Transverse colon (tissue), 4 donors: ENCODE measurements around the gene C19orf53.

Experiments
- CTCF ChIP-seq, 5 experiments: fragments of 200-600 bp in 3 of 5; fragments of 450-650 bp in 2 of 5; sonication (generic) in 3 of 5; IDR thresholded peaks; 1 replicate in 2 of 5; 2 replicates in 3 of 5; pipeline ENCODE4 v1.5.1; 2016 to 2017; ENCODE audit warnings: antibody characterized with exemption in 5 of 5, inconsistent platforms in 3 of 5, mild to moderate bottlenecking in 2 of 5, moderate library complexity in 1 of 5
- EP300 ChIP-seq: sonication (generic); formaldehyde crosslinking; IDR thresholded peaks from one replicate; pipeline ENCODE4 v1.6.1; 2017; ENCODE audit warnings: antibody characterized with exemption, low read depth
- POLR2A ChIP-seq: fragments of 450-650 bp; IDR thresholded peaks from one replicate; pipeline ENCODE4 v1.6.1; 2016; ENCODE audit warnings: antibody characterized with exemption, mild to moderate bottlenecking, moderate library complexity
- POLR2AphosphoS5 ChIP-seq, 3 donors: sonication (generic); formaldehyde crosslinking; IDR thresholded peaks; one replicate each; pipeline ENCODE4 v1.6.1; 2016; ENCODE audit warnings: antibody characterized with exemption in 3 of 3

- TF ChIP-seq CTCF (IDR thresholded peaks at IDR 0.05) (no peak), POLR2A (no peak), EP300 (no peak), POLR2AphosphoS5 (IDR thresholded peaks at IDR 0.05) (no peak)
Measured at GRCh38 chr19:13823256-13823655, 49.0 kb downstream of the C19orf53 start.
